Activated T-cell treated with anti-CD3 and anti-CD28 coated beads for 1 hour (primary cell): ENCODE results near the gene ARPC4.
"Not testable (repeated sequence)": the region's sequence is repeated elsewhere in the genome, so short reads cannot be mapped to it uniquely, and the experiment has no call there.

Source experiments
- DNase-seq: peaks from one replicate; pipeline ENCODE4 v3.0.0-alpha.2; 2020; ENCODE audit warnings: low read depth

ARPC4 gene

GRCh38 chr3:9770276-9770812, 22.5 kb upstream of the ARPC4 start:
- DNase-seq = no peak

- DNase-seq = not testable (repeated sequence)
Observed at GRCh38 chr3:9771007-9771406, 21.9 kb upstream of the ARPC4 start.

GRCh38 chr3:9776896-9777693, 15.8 kb upstream of the ARPC4 start:
- no peak for DNase-seq

GRCh38 chr3:9777694-9778021, 15.2 kb upstream of the ARPC4 start:
- DNase-seq = no peak

- no peak for DNase-seq
Observed at GRCh38 chr3:9778143-9779074, 14.5 kb upstream of the ARPC4 start.

- no peak for DNase-seq
Observed at GRCh38 chr3:9779075-9779593, 13.7 kb upstream of the ARPC4 start.

- no peak for DNase-seq
Observed at GRCh38 chr3:9779721-9780457, 13.0 kb upstream of the ARPC4 start.

GRCh38 chr3:9780458-9780812, 12.4 kb upstream of the ARPC4 start:
- no peak for DNase-seq

- no peak for DNase-seq
Observed at GRCh38 chr3:9780910-9781309, 12.0 kb upstream of the ARPC4 start.

GRCh38 chr3:9781551-9781950, 11.3 kb upstream of the ARPC4 start:
- DNase-seq = no peak

GRCh38 chr3:9781978-9782603, 10.8 kb upstream of the ARPC4 start:
- DNase-seq = no peak

- no peak for DNase-seq
Observed at GRCh38 chr3:9782770-9783169, 10.1 kb upstream of the ARPC4 start.

- no peak for DNase-seq
Observed at GRCh38 chr3:9783954-9784353, 8.9 kb upstream of the ARPC4 start.

- DNase-seq = no peak
Observed at GRCh38 chr3:9784965-9785364, 7.9 kb upstream of the ARPC4 start.

GRCh38 chr3:9785602-9786001, 7.3 kb upstream of the ARPC4 start:
- DNase-seq = no peak

GRCh38 chr3:9786209-9786739, 6.6 kb upstream of the ARPC4 start:
- DNase-seq = no peak

GRCh38 chr3:9786825-9787669, 5.8 kb upstream of the ARPC4 start:
- DNase-seq = no peak

GRCh38 chr3:9787714-9788113, 5.2 kb upstream of the ARPC4 start:
- no peak for DNase-seq

GRCh38 chr3:9791127-9791526, 1.8 kb upstream of the ARPC4 start:
- DNase-seq = no peak

GRCh38 chr3:9791790-9792404, 985 bp upstream of the ARPC4 start:
- no peak for DNase-seq
